ENCODE data around the gene SPIB.
"Not testable (repeated sequence)": the region's sequence is repeated elsewhere in the genome, so short reads cannot be mapped to it uniquely, and the experiment has no call there.

Gene SPIB

DNA sequence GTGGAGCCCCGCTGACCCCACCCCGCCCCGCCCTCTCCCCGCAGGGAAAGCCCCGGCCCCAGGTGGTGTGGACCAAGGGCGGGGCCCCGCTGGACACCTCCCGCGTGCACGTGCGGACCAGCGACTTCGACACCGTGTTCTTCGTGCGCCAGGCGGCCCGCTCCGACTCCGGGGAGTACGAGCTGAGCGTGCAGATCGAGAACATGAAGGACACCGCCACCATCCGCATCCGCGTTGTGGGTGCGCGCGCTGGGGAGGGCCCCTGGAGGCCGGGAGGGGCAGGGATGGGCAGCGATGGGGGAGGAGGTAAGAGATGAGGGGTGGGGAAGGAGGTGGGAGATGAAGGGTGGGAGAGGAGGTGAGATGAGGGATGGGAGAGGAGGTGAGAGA, 40.3 kb downstream of the SPIB start:
- no peaks in the 10 kb centered on the region for H3K36me3 Mint-ChIP-seq (ENCODE audit: low read depth)
- H3K27me3 Mint-ChIP-seq = peaks cover 47% of the 10 kb centered on the region
- no peak overlapping the region for H3K27ac Mint-ChIP-seq
- no peak overlapping the region for H3K4me3 Mint-ChIP-seq
- DNase-seq (no peak), ATAC-seq (no peak)
- no peaks in the 10 kb centered on the region for H3K9me3 Mint-ChIP-seq
- peaks cover 14% of the 10 kb centered on the region for H3K4me1 Mint-ChIP-seq

DNA sequence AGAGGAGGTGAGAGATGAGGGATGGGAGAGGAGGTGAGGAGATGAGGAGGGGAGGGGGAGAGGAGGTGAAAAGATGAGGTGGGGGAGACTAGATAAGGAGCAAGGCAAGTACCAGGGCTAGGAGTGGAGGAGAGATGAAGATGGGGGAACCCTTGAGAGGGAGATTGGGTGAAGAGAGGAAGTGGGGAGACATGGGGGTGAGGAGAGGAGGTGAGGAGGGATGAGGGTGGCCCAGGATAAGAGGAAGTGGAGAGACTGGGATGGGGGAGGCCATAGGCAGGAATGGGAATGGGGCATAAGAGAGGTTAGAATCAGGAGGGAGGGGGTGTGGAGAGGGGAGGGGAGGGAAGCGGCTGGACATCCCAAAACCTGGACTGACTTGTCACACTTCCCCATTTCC, 40.9 kb downstream of the SPIB start:
- no peak overlapping the region for H3K27ac Mint-ChIP-seq
- H3K9me3 Mint-ChIP-seq = no peaks in the 10 kb centered on the region
- H3K4me1 Mint-ChIP-seq = peaks cover 14% of the 10 kb centered on the region
- ATAC-seq = no peak
- H3K27me3 Mint-ChIP-seq = peaks cover 47% of the 10 kb centered on the region
- no peaks in the 10 kb centered on the region for H3K36me3 Mint-ChIP-seq (ENCODE audit: low read depth)
- no peak for DNase-seq
- no peak overlapping the region for H3K4me3 Mint-ChIP-seq

DNA sequence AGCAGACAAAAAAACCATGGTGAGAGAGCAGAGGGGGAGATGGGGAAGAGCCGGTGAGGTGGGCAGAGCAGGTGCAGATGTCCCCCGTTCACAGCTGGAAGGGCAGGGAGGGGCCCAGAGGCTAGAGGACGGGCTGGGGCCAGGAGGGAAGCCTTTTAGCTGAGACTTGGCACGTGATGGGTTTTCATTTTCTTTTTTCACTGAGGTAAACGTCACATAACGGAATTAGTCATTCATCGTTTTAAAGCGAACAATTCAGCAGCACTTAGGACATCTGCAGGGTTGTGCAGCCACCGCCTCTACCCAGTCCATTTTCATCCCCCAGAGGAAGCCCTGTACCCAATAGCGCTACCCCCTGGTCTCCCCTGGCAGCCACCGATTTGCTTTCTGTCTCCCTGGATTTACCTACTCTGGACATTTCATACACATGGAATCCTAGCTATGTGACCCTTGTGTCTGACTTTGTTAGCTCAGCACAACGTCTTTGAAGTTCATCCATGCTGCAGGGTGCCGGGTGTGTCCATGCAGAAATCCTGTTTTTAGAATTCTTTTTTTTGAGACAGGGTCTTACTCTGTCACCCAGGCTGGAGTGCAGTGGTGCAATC, 41.5 kb downstream of the SPIB start:
- peak; percentile 18 for DNase-seq
- Mint-ChIP-seq H3K27me3 (peaks cover 47% of the 10 kb centered on the region), H3K36me3 (ENCODE audit: low read depth) (no peaks in the 10 kb centered on the region), H3K9me3 (no peaks in the 10 kb centered on the region), H3K4me1 (peaks cover 14% of the 10 kb centered on the region), H3K27ac (peak overlapping the region; percentile 55), H3K4me3 (no peak overlapping the region)
- ATAC-seq = peak; percentile 64

DNA sequence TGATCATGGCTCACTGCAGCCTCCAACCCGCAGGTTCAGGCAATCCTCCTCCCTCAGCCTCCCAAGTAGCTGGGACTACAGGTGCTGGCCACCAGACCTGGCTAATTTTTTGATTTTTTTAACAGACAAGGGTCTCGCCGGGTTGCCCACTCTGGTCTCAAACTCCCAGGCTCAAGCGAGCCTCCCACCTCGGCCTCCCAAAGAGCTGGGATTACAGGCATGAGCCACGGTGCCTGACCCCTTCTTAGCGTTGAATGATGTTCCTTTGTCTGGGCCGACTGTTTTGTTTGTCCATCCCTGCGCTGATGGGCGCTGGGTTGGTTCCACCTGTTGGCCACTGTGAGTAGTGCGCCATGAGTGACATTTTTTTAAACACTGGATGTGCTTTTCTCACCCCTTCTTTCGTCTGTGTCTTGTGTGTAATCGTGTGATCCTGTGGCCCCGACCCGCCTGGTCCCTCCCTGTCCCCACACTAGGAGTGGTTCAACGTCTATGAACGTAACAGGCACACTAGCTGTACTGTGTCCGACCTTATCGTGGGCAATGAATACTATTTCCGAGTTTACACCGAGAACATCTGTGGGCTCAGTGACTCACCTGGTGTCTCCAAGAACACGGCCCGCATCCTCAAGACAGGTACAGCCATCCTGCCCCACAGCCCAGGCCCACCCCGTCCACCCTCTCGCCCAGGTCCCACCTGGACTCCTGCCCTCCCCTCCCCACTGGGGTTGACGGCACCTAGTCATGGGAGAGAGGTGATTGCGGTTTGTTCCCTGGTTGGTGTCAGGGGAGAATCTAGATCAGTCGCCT, 42.5 kb downstream of the SPIB start:
- Mint-ChIP-seq H3K27ac (no peak overlapping the region), H3K9me3 (no peaks in the 10 kb centered on the region), H3K36me3 (ENCODE audit: low read depth) (no peaks in the 10 kb centered on the region), H3K4me3 (no peak overlapping the region), H3K4me1 (peaks cover 14% of the 10 kb centered on the region), H3K27me3 (peaks cover 41% of the 10 kb centered on the region)
- DNase-seq = peak; percentile 66
- peak; percentile 43 for ATAC-seq

GRCh38 chr19:50462970-50463369, 44.2 kb downstream of the SPIB start:
- no peaks in the 10 kb centered on the region for H3K36me3 Mint-ChIP-seq (ENCODE audit: low read depth)
- peaks cover 29% of the 10 kb centered on the region for H3K27me3 Mint-ChIP-seq
- H3K4me3 Mint-ChIP-seq = no peak overlapping the region
- no peaks in the 10 kb centered on the region for H3K9me3 Mint-ChIP-seq
- ATAC-seq (no peak), DNase-seq (no peak)
- H3K27ac Mint-ChIP-seq = no peak overlapping the region
- peaks cover 14% of the 10 kb centered on the region for H3K4me1 Mint-ChIP-seq

DNA sequence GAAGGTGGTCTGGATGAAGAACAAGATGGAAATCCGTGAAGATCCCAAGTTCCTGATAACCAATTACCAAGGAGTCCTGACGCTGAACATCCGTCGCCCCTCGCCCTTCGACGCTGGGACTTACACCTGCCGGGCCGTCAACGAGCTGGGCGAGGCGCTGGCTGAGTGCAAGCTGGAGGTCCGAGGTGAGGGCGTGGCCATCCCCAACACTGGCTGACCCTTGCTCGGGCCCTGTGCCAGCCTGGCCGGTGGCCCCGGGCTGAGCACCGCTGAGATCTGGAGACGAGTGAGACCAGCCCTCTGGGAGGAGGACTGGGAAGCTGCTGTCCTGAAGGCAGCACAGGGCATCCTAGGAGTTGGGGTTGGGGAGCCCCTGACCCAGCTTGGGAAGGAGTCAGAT, 45.6 kb downstream of the SPIB start:
- DNase-seq (no peak), ATAC-seq (no peak)
- no peaks in the 10 kb centered on the region for H3K36me3 Mint-ChIP-seq (ENCODE audit: low read depth)
- H3K4me1 Mint-ChIP-seq = peaks cover 14% of the 10 kb centered on the region
- peaks cover 27% of the 10 kb centered on the region for H3K27me3 Mint-ChIP-seq
- H3K27ac Mint-ChIP-seq = no peak overlapping the region
- H3K9me3 Mint-ChIP-seq = no peaks in the 10 kb centered on the region
- no peak overlapping the region for H3K4me3 Mint-ChIP-seq

DNA sequence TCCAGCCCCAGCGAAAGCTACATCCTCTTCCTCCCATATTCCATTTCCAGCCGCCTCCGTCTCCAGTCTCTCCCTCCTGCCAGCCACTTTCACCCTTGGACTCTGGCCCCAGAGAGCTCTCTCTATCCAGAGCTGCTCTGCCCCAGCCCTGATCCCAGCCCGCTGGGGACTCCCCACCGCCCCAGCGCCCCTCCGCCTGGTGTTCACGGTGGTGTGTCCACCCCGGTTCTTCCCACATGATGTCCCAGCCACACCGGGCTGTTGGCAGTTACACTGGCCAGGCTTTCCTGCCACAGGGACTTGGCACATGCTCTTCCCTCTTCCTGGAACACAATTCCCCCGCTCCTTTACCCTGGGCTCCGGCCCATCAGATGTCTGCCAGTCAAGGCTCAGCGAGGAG, 46.3 kb downstream of the SPIB start:
- peaks cover 9% of the 10 kb centered on the region for H3K4me1 Mint-ChIP-seq
- H3K27me3 Mint-ChIP-seq = peaks cover 21% of the 10 kb centered on the region
- no peaks in the 10 kb centered on the region for H3K36me3 Mint-ChIP-seq (ENCODE audit: low read depth)
- DNase-seq (no peak), ATAC-seq (no peak)
- H3K9me3 Mint-ChIP-seq = no peaks in the 10 kb centered on the region
- no peak overlapping the region for H3K4me3 Mint-ChIP-seq
- no peak overlapping the region for H3K27ac Mint-ChIP-seq

DNA sequence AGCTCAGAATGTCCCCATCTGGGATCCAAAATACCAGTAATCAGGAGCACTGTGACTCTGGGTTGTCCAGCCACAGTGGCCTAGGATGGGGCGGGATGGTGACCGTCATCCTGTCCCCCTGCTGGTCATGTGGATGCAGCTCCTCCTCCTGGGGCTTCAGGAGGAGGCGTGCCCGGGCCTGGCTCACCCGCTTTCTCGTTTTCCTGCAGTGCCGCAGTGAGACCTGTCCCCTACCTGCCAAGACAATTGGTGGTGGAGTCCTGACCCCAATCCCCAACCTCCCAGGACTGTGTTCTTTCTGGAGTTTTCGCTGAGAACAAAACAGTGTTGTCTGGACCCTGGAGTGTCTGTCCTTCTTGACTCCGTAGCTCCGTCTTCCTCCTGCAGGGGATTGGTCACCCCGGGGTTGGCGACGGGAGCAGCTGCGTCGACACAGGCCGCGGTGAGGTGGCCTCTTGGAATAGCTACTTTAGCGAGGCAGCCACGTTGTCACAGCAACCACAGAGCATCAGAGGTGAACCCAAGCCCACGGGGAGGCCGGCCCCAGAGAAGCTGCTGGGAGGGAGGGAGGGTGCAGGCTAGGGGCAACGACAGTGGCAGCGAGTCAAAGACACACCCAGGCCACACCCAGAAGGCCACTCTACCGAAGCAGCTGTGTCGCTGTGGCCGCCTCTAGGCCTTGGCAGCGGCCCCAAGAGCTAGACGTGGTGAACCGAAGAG, 47.4 kb downstream of the SPIB start:
- Mint-ChIP-seq H3K36me3 (ENCODE audit: low read depth) (no peaks in the 10 kb centered on the region), H3K27me3 (peaks cover 16% of the 10 kb centered on the region), H3K9me3 (no peaks in the 10 kb centered on the region), H3K4me3 (no peak overlapping the region), H3K4me1 (peaks cover 2% of the 10 kb centered on the region), H3K27ac (no peak overlapping the region)
- DNase-seq (no peak), ATAC-seq (no peak)

DNA sequence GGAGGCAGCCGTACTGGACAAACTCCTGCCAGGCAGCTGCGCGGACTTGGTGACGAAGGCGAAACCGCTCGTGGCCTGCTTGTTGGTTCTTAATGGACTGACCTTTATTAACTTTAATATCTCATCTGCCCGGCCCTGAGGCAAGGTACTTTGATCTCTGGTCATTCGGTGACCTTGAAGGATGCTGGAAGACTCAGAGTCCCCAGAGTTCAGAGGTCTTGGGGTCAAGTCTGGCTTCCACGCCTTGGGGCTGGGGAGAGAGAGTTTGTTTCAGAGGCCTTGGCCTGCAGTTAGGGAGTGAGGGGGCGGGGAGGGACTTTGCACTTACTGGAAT, 47.9 kb downstream of the SPIB start:
- DNase-seq (no peak), ATAC-seq (no peak)
- Mint-ChIP-seq H3K4me3 (no peak overlapping the region), H3K36me3 (ENCODE audit: low read depth) (no peaks in the 10 kb centered on the region), H3K27ac (no peak overlapping the region), H3K27me3 (peaks cover 13% of the 10 kb centered on the region), H3K9me3 (no peaks in the 10 kb centered on the region), H3K4me1 (no peaks in the 10 kb centered on the region)

- Mint-ChIP-seq H3K4me3 (no peak overlapping the region), H3K27me3 (peaks cover 11% of the 10 kb centered on the region), H3K36me3 (ENCODE audit: low read depth) (no peaks in the 10 kb centered on the region), H3K9me3 (no peaks in the 10 kb centered on the region), H3K4me1 (no peaks in the 10 kb centered on the region), H3K27ac (no peak overlapping the region)
- no peak for ATAC-seq
- no peak for DNase-seq
Measured at GRCh38 chr19:50467566-50467965, 48.8 kb downstream of the SPIB start.

GRCh38 chr19:50468818-50469217, 50.1 kb downstream of the SPIB start:
- H3K27me3 Mint-ChIP-seq = peaks cover 9% of the 10 kb centered on the region
- no peak overlapping the region for H3K4me3 Mint-ChIP-seq
- DNase-seq = no peak
- no peaks in the 10 kb centered on the region for H3K9me3 Mint-ChIP-seq
- no peak for ATAC-seq
- H3K27ac Mint-ChIP-seq = no peak overlapping the region
- H3K36me3 Mint-ChIP-seq (ENCODE audit: low read depth) = no peaks in the 10 kb centered on the region
- H3K4me1 Mint-ChIP-seq = no peaks in the 10 kb centered on the region

DNA sequence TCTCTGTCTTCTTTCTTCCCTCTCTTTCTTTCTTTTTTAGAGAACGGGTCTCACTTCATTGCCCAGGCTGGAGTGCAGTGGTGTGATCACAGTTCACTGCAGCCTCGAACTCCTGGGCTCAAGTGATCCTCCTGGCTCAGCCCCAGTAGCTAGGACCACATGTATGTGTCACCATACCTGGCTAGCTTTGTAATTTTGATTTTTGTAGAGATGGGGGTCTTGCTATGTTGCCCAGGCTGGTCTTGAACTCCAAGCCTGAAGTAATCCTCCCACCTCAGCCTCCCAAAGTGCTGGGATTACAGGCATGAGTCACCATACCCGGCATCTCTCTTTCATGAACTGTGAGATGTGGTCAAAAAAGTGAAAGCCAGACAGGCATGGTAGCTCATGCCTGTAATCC, 54.6 kb downstream of the SPIB start:
- H3K4me1 Mint-ChIP-seq = peaks cover 20% of the 10 kb centered on the region
- not testable (repeated sequence) for H3K27me3 Mint-ChIP-seq; DNase-seq; H3K36me3 Mint-ChIP-seq (ENCODE audit: low read depth); H3K9me3 Mint-ChIP-seq; ATAC-seq; H3K27ac Mint-ChIP-seq; H3K4me3 Mint-ChIP-seq

DNA sequence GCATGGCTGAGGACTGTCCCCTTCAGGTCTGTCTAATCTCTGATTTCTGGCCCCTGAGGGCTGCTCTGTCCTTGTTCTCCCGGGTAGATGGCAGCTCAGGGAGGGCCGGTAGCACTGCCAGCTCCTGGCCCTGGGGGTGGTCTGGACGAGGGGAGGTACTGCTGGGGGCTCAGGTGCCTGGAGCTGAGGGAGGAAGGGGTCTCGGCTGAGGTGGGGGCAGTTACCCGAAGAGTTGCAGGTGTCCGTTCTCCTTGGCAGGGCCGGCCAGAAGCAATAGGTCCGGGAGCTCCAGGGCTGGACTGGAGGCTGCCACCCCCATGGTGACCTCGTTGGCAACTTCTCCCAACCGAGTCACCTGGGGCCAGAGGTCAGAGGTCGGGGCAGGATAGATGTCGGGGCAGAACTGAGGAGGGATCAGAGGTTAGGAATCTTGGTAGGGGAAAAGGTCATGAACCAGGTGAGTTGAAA, 56.4 kb downstream of the SPIB start:
- no peaks in the 10 kb centered on the region for H3K27me3 Mint-ChIP-seq
- H3K36me3 Mint-ChIP-seq (ENCODE audit: low read depth) = peaks cover 11% of the 10 kb centered on the region
- H3K27ac Mint-ChIP-seq = peak overlapping the region; percentile 91
- peak overlapping the region; percentile 34 for H3K4me3 Mint-ChIP-seq
- DNase-seq = no peak
- peaks cover 24% of the 10 kb centered on the region for H3K4me1 Mint-ChIP-seq
- ATAC-seq = no peak
- no peaks in the 10 kb centered on the region for H3K9me3 Mint-ChIP-seq

DNA sequence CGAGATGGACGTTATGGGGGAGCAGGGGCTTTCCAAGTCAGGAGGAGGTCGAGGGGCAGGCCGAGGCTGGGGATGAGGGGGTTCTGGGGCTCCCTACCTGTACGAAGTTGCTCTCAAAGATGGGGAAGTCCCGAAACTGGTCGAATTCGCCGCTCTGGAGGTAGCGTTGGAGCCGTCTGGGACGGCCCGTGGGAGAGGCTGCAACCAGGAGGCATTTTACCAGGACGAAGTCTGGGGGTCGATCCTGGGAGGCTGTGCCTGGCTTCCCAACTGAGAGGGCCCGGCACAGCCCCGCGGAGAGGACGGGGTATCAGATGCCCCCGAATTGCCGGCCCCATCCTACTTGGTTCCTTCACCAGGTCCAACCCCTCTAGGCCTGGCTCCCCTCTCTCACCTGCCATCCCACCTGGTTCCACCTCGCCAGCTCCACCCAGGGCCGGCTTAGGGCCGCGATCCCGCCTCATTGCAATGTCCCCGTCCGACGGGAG, 57.0 kb downstream of the SPIB start:
- Mint-ChIP-seq H3K4me1 (peaks cover 24% of the 10 kb centered on the region), H3K36me3 (ENCODE audit: low read depth) (peaks cover 11% of the 10 kb centered on the region), H3K9me3 (no peaks in the 10 kb centered on the region), H3K27ac (peak overlapping the region; percentile 91), H3K4me3 (peak overlapping the region; percentile 98), H3K27me3 (no peaks in the 10 kb centered on the region)
- no peak for DNase-seq
- ATAC-seq = no peak
